ENCODE data around the gene TMEM212.
A peak's percentile ranks its signal among the peaks of the same experiment; 100 is the strongest.

Gene TMEM212

GRCh38 chr3:171862392-171862791 is 19.2 kb downstream of the TMEM212 start:
- H3K4me3 ChIP-seq (ENCODE audit: low read depth, low read length): no peak overlapping the region
- no peak for DNase-seq
- H3K18ac ChIP-seq (ENCODE audit: low read length): no peak overlapping the region
- no peak overlapping the region for H3K4ac ChIP-seq (ENCODE audit: low read depth, low read length)
- no peaks in the 10 kb centered on the region for H3K79me2 ChIP-seq (ENCODE audit: control insufficient read depth, insufficient read depth, low read length, poor library complexity)
- H2BK12ac ChIP-seq (ENCODE audit: low read length): no peak overlapping the region
- H3K27ac ChIP-seq (ENCODE audit: low read depth, low read length): no peak overlapping the region
- no CpG with 5 or more reads among the region's 2 CpGs for WGBS (ENCODE audit: extremely low coverage, insufficient coverage, insufficient read length)
- H3K4me2 ChIP-seq (ENCODE audit: low read length): no peak overlapping the region
- no peaks in the 10 kb centered on the region for H3K9me3 ChIP-seq (ENCODE audit: insufficient read depth, low read depth, low read length)
- H3K14ac ChIP-seq (ENCODE audit: low read length): no peak overlapping the region
- H3K23ac ChIP-seq (ENCODE audit: low read length): no peak overlapping the region
- H3K79me1 ChIP-seq (ENCODE audit: low read length): no peaks in the 10 kb centered on the region
- no peak overlapping the region for H4K12ac ChIP-seq (ENCODE audit: low read depth, low read length)
- no peak overlapping the region for H2AK5ac ChIP-seq (ENCODE audit: low read length)
- H3K36me3 ChIP-seq (ENCODE audit: control insufficient read depth in 1 of 2, insufficient read depth in 2 of 2, low read length in 2 of 2): no peaks in the 10 kb centered on the region
- no peak overlapping the region for H3K9ac ChIP-seq (ENCODE audit: low read length)
- H3K27me3 ChIP-seq (ENCODE audit: insufficient read depth, low read length): no peaks in the 10 kb centered on the region
- H2BK120ac ChIP-seq (ENCODE audit: insufficient read depth, low read length, poor library complexity): no peak overlapping the region
- no peak overlapping the region for H2BK5ac ChIP-seq (ENCODE audit: low read depth, low read length, poor library complexity)
- H3K4me1 ChIP-seq (ENCODE audit: control insufficient read depth in 1 of 2, insufficient read depth in 2 of 2, low read length in 2 of 2): no peaks in the 10 kb centered on the region
- no peak overlapping the region for H4K91ac ChIP-seq (ENCODE audit: low read depth, low read length)
- H2AFZ ChIP-seq (ENCODE audit: insufficient read depth, low read length, poor library complexity): no peak overlapping the region
- no peak overlapping the region for H4K8ac ChIP-seq (ENCODE audit: low read depth, low read length)

GRCh38 chr3:171862993-171863521 is 19.9 kb downstream of the TMEM212 start:
- no peak overlapping the region for H3K4me2 ChIP-seq (ENCODE audit: low read length)
- H2AFZ ChIP-seq (ENCODE audit: insufficient read depth, low read length, poor library complexity): no peak overlapping the region
- no peak overlapping the region for H3K18ac ChIP-seq (ENCODE audit: low read length)
- H3K4me3 ChIP-seq (ENCODE audit: low read depth, low read length): no peak overlapping the region
- H2AK5ac ChIP-seq (ENCODE audit: low read length): no peak overlapping the region
- H3K4me1 ChIP-seq (ENCODE audit: control insufficient read depth in 1 of 2, insufficient read depth in 2 of 2, low read length in 2 of 2): no peaks in the 10 kb centered on the region
- H4K91ac ChIP-seq (ENCODE audit: low read depth, low read length): no peak overlapping the region
- no peak overlapping the region for H4K8ac ChIP-seq (ENCODE audit: low read depth, low read length)
- H3K23ac ChIP-seq (ENCODE audit: low read length): no peak overlapping the region
- no peak overlapping the region for H2BK5ac ChIP-seq (ENCODE audit: low read depth, low read length, poor library complexity)
- no peaks in the 10 kb centered on the region for H3K79me2 ChIP-seq (ENCODE audit: control insufficient read depth, insufficient read depth, low read length, poor library complexity)
- DNase-seq: peak; percentile 57 to 87
- H3K36me3 ChIP-seq (ENCODE audit: control insufficient read depth in 1 of 2, insufficient read depth in 2 of 2, low read length in 2 of 2): no peaks in the 10 kb centered on the region
- H3K4ac ChIP-seq (ENCODE audit: low read depth, low read length): no peak overlapping the region
- no peak overlapping the region for H4K12ac ChIP-seq (ENCODE audit: low read depth, low read length)
- no CpG with 5 or more reads among the region's 11 CpGs for WGBS (ENCODE audit: extremely low coverage, insufficient coverage, insufficient read length)
- H3K14ac ChIP-seq (ENCODE audit: low read length): no peak overlapping the region
- no peaks in the 10 kb centered on the region for H3K79me1 ChIP-seq (ENCODE audit: low read length)
- H3K27ac ChIP-seq (ENCODE audit: low read depth, low read length): no peak overlapping the region
- H3K27me3 ChIP-seq (ENCODE audit: insufficient read depth, low read length): no peaks in the 10 kb centered on the region
- no peak overlapping the region for H2BK12ac ChIP-seq (ENCODE audit: low read length)
- H3K9me3 ChIP-seq (ENCODE audit: insufficient read depth, low read depth, low read length): no peaks in the 10 kb centered on the region
- H2BK120ac ChIP-seq (ENCODE audit: insufficient read depth, low read length, poor library complexity): no peak overlapping the region
- no peak overlapping the region for H3K9ac ChIP-seq (ENCODE audit: low read length)

GRCh38 chr3:171863920-171864319 is 20.8 kb downstream of the TMEM212 start:
- Histone ChIP-seq H4K12ac (ENCODE audit: low read depth, low read length) (no peak overlapping the region), H3K4me2 (ENCODE audit: low read length) (no peak overlapping the region), H3K23ac (ENCODE audit: low read length) (no peak overlapping the region), H2BK12ac (ENCODE audit: low read length) (no peak overlapping the region), H3K9ac (ENCODE audit: low read length) (no peak overlapping the region), H3K79me1 (ENCODE audit: low read length) (no peaks in the 10 kb centered on the region), H2BK120ac (ENCODE audit: insufficient read depth, low read length, poor library complexity) (no peak overlapping the region), H3K4me1 (ENCODE audit: control insufficient read depth in 1 of 2, insufficient read depth in 2 of 2, low read length in 2 of 2) (no peaks in the 10 kb centered on the region), H3K9me3 (ENCODE audit: insufficient read depth, low read depth, low read length) (no peaks in the 10 kb centered on the region), H3K27ac (ENCODE audit: low read depth, low read length) (no peak overlapping the region), H3K4me3 (ENCODE audit: low read depth, low read length) (no peak overlapping the region), H2AFZ (ENCODE audit: insufficient read depth, low read length, poor library complexity) (no peak overlapping the region), H3K14ac (ENCODE audit: low read length) (no peak overlapping the region), H2BK5ac (ENCODE audit: low read depth, low read length, poor library complexity) (no peak overlapping the region), H4K8ac (ENCODE audit: low read depth, low read length) (no peak overlapping the region), H3K27me3 (ENCODE audit: insufficient read depth, low read length) (no peaks in the 10 kb centered on the region), H4K91ac (ENCODE audit: low read depth, low read length) (no peak overlapping the region), H3K36me3 (ENCODE audit: control insufficient read depth in 1 of 2, insufficient read depth in 2 of 2, low read length in 2 of 2) (no peaks in the 10 kb centered on the region), H3K4ac (ENCODE audit: low read depth, low read length) (no peak overlapping the region), H3K79me2 (ENCODE audit: control insufficient read depth, insufficient read depth, low read length, poor library complexity) (no peaks in the 10 kb centered on the region), H3K18ac (ENCODE audit: low read length) (no peak overlapping the region), H2AK5ac (ENCODE audit: low read length) (no peak overlapping the region)
- DNase-seq: no peak
- no CpG with 5 or more reads among the region's 3 CpGs for WGBS (ENCODE audit: extremely low coverage, insufficient coverage, insufficient read length)

GRCh38 chr3:171865191-171865865 is 22.2 kb downstream of the TMEM212 start:
- no peak overlapping the region for H2AFZ ChIP-seq (ENCODE audit: insufficient read depth, low read length, poor library complexity)
- peak; percentile 86 to 95 for DNase-seq
- H3K4me2 ChIP-seq (ENCODE audit: low read length): no peak overlapping the region
- H3K79me2 ChIP-seq (ENCODE audit: control insufficient read depth, insufficient read depth, low read length, poor library complexity): no peaks in the 10 kb centered on the region
- H3K36me3 ChIP-seq (ENCODE audit: control insufficient read depth in 1 of 2, insufficient read depth in 2 of 2, low read length in 2 of 2): no peaks in the 10 kb centered on the region
- no peak overlapping the region for H3K14ac ChIP-seq (ENCODE audit: low read length)
- no peak overlapping the region for H4K8ac ChIP-seq (ENCODE audit: low read depth, low read length)
- H3K79me1 ChIP-seq (ENCODE audit: low read length): no peaks in the 10 kb centered on the region
- H3K9ac ChIP-seq (ENCODE audit: low read length): no peak overlapping the region
- no peak overlapping the region for H3K4ac ChIP-seq (ENCODE audit: low read depth, low read length)
- H4K12ac ChIP-seq (ENCODE audit: low read depth, low read length): no peak overlapping the region
- H4K91ac ChIP-seq (ENCODE audit: low read depth, low read length): no peak overlapping the region
- H2BK12ac ChIP-seq (ENCODE audit: low read length): no peak overlapping the region
- 100% methylated on average over 1 of the region's 5 CpGs for WGBS (ENCODE audit: extremely low coverage, insufficient coverage, insufficient read length)
- H3K27me3 ChIP-seq (ENCODE audit: insufficient read depth, low read length): no peaks in the 10 kb centered on the region
- H3K4me1 ChIP-seq (ENCODE audit: control insufficient read depth in 1 of 2, insufficient read depth in 2 of 2, low read length in 2 of 2): no peaks in the 10 kb centered on the region
- H3K4me3 ChIP-seq (ENCODE audit: low read depth, low read length): no peak overlapping the region
- no peaks in the 10 kb centered on the region for H3K9me3 ChIP-seq (ENCODE audit: insufficient read depth, low read depth, low read length)
- no peak overlapping the region for H3K23ac ChIP-seq (ENCODE audit: low read length)
- H3K18ac ChIP-seq (ENCODE audit: low read length): no peak overlapping the region
- no peak overlapping the region for H3K27ac ChIP-seq (ENCODE audit: low read depth, low read length)
- H2AK5ac ChIP-seq (ENCODE audit: low read length): no peak overlapping the region
- H2BK5ac ChIP-seq (ENCODE audit: low read depth, low read length, poor library complexity): no peak overlapping the region
- no peak overlapping the region for H2BK120ac ChIP-seq (ENCODE audit: insufficient read depth, low read length, poor library complexity)

Measured in trophoblast cell (in vitro differentiated cells and primary cell).